Heart left ventricle (tissue), 16 donors: Measurements from ENCODE around the gene ZFAND3. TPM values are rescaled to one million over a fixed set of nuclear protein-coding genes. Genes with fewer than 3 reads are reported as not detected.

Experiments
- ATAC-seq, 4 donors: fragments of 200-7000 bp; cut with Tn5 transposase; one replicate each; pipeline ENCODE4 v1.9.1; 2020 to 2022; ENCODE audit warnings: moderate library complexity in 4 of 4, mild to moderate bottlenecking in 3 of 4, moderate number of reproducible peaks in 1 of 4
- DNase-seq, 5 donors: peaks; one replicate each; pipeline ENCODE4 v3.0.0-alpha.2; 2020
- H3K27ac ChIP-seq, 12 donors: fragments of 200-600 bp; sonication (generic) in 4 of 12; one replicate each; pipeline versions ENCODE4 v1.5.0 to v1.8.0; 2016 to 2022; ENCODE audit warnings: mild to moderate bottlenecking in 2 of 12
- H3K27me3 ChIP-seq, 9 donors: fragments of 200-600 bp; sonication (generic) in 2 of 9; one replicate each; pipeline versions ENCODE4 v1.5.1 to v1.8.0; 2016 to 2022; ENCODE audit warnings: mild to moderate bottlenecking in 3 of 9
- H3K36me3 ChIP-seq, 9 donors: fragments of 200-600 bp; sonication (generic) in 2 of 9; one replicate each; pipeline versions ENCODE4 v1.5.0 to v1.8.0; 2018 to 2022; ENCODE audit warnings: mild to moderate bottlenecking in 2 of 9
- H3K4me1 ChIP-seq, 12 donors: fragments of 200-600 bp; sonication (generic) in 4 of 12; one replicate each; pipeline versions ENCODE4 v1.5.0 to v1.8.0; 2016 to 2022; ENCODE audit warnings: mild to moderate bottlenecking in 3 of 12
- H3K4me3 ChIP-seq, 12 donors: fragments of 200-600 bp; sonication (generic) in 4 of 12; one replicate each; pipeline versions ENCODE4 v1.5.0 to v1.8.0; 2017 to 2022; ENCODE audit warnings: mild to moderate bottlenecking in 9 of 12, moderate library complexity in 4 of 12
- H3K9me3 ChIP-seq, 12 donors: fragments of 200-600 bp; sonication (generic) in 4 of 12; one replicate each; pipeline versions ENCODE4 v1.5.0 to v1.8.0; 2016 to 2022; ENCODE audit warnings: mild to moderate bottlenecking in 1 of 12
- CTCF ChIP-seq, 12 donors: fragments of 200-600 bp; sonication (generic) in 4 of 12; IDR thresholded peaks; one replicate each; pipeline versions ENCODE4 v1.5.0 to v1.8.0; 2018 to 2022; ENCODE audit warnings: antibody characterized with exemption in 12 of 12, mild to moderate bottlenecking in 5 of 12
- POLR2A ChIP-seq, 2 donors: fragments of 450-650 bp; IDR thresholded peaks; one replicate each; pipeline ENCODE4 v1.6.1; 2017; ENCODE audit warnings: antibody characterized with exemption in 2 of 2, mild to moderate bottlenecking in 2 of 2, moderate library complexity in 2 of 2
- WGBS, 4 donors: extraction: QIAGEN DNeasy Blood & Tissue Kit in 2 of 4; methylation state at CpG; one replicate each; pipeline versions ENCODE4 v1.1.5 to v1.1.7; 2013 to 2018; 5-methylcytosine and 5-hydroxymethylcytosine counted together
- intact Hi-C, 10 donors: fragments of 100-400 bp; cut with DNase I; formaldehyde crosslinking; loops; one replicate each; pipeline versions ENCODE4 v1.11.1 to v1.14.2; 2022
- polyA plus RNA-seq, 2 donors: library from polyadenylated mRNA; stranded (reverse); fragments of 200-250 nt; gene quantifications; one replicate each; pipeline ENCODE4 v1.2.3, GENCODE V29; 2013
- total RNA-seq, 9 donors: library from RNA; depleted of rRNA in 2 of 9; stranded (reverse); fragments of >200 nt in 2 of 9; fragmentation: NEBNext Ultra II Directional in 3 of 9; extraction: Animal tissue kit (Norgen Biotek cat#: 25700) in 3 of 9; gene quantifications; one replicate each; pipeline versions ENCODE4 v1.1.0 to v1.2.4, GENCODE V29; 2016 to 2023
- donor health status: ischemic (EF 13 %, LVEDD 7.1; RV severe dilation, severe dysfunction).
- donor health status: healthy with polysubstance abuse.
- donor health status: DM: no; HTN: yes; CAD: no.
- donor health status: DM: no; HTN: no; CAD: no.
- donor health status: ischemic (EF 25% LVEDD 6.9; RV normal size, moderate dysfunction).
- donor health status: ischemic (EF 25% LVEDD 5.7; RV mildly dilated, moderate dysfunction).
- donor health status: healthy.
- donor health status: DM: yes; HTN: yes; CAD: no.
- donor health status: ischemic (EF 35%, LVEDD 5.7; RV mildly dilated, moderate dysfunction).
- donor health status: nonischemic (EF 11% LVEDD 7.7; RV severe dilation, severe dysfunction).
- donor health status: DM: yes; HTN: yes; CAD: no.
- donor health status: PGD.
- donor health status: ischemic (EF 29% LVEDD 5.4; RV normal size, mild dysfunction).
- donor health status: nonischemic (EF 23%, LVEDD 6.1; RV moderate dilation, normal function).

The ZFAND3 gene
- total and polyA plus RNA-seq, 11 donors, result 29.1 to 114 (median 88.2) TPM

GRCh38 chr6:37972994-37973757 lies 153.6 kb downstream of the ZFAND3 start:
- H3K36me3 ChIP-seq, result no peaks in the 10 kb centered on the region
- H3K27me3 ChIP-seq, result no peaks in the 10 kb centered on the region
- DNase-seq (no peak), ATAC-seq (no peak)
- intact Hi-C loops, result no loop called here
- no peak overlapping the region for H3K4me3 ChIP-seq
- WGBS, 4 donors, result 85 to 92% (median 89%) methylated on average over 1 of the region's 1 CpG
- peaks cover 0 to 22% (median 9%) of the 10 kb centered on the region in 12 donors for H3K9me3 ChIP-seq
- H3K4me1 ChIP-seq, result peaks cover 0 to 28% (median 1%) of the 10 kb centered on the region in 12 donors
- H3K27ac ChIP-seq, result no peak overlapping the region
- no peak for TF ChIP-seq CTCF (IDR thresholded peaks at IDR 0.05)
- no peak for TF ChIP-seq POLR2A (IDR thresholded peaks at IDR 0.05)

GRCh38 chr6:37974381-37974780 lies 154.9 kb downstream of the ZFAND3 start:
- H3K27me3 ChIP-seq, result no peaks in the 10 kb centered on the region
- WGBS, 4 donors, result 97 to 100% (median 100%) methylated on average over 4 of the region's 4 CpGs
- no peak for DNase-seq
- TF ChIP-seq POLR2A (IDR thresholded peaks at IDR 0.05) (no peak), CTCF (IDR thresholded peaks at IDR 0.05) (no peak)
- no peak for ATAC-seq
- H3K36me3 ChIP-seq, result no peaks in the 10 kb centered on the region
- intact Hi-C loops, result no loop called here
- H3K27ac ChIP-seq, result no peak overlapping the region
- H3K4me1 ChIP-seq, result peaks cover 0 to 37% (median 2%) of the 10 kb centered on the region in 12 donors
- no peak overlapping the region for H3K4me3 ChIP-seq
- H3K9me3 ChIP-seq, result peaks cover 0 to 22% (median 9%) of the 10 kb centered on the region in 12 donors

GRCh38 chr6:37974943-37975342 lies 155.4 kb downstream of the ZFAND3 start:
- peaks cover 0 to 22% (median 9%) of the 10 kb centered on the region in 12 donors for H3K9me3 ChIP-seq
- H3K4me1 ChIP-seq, result peaks cover 0 to 37% (median 7%) of the 10 kb centered on the region in 12 donors
- DNase-seq (no peak), ATAC-seq (no peak)
- WGBS, 4 donors, result 89 to 95% (median 92%) methylated on average over 1 of the region's 1 CpG
- no peak overlapping the region for H3K27ac ChIP-seq
- TF ChIP-seq POLR2A (IDR thresholded peaks at IDR 0.05), result no peak
- TF ChIP-seq CTCF (IDR thresholded peaks at IDR 0.05), result no peak
- H3K27me3 ChIP-seq, result no peaks in the 10 kb centered on the region
- intact Hi-C loops, result no loop called here
- H3K36me3 ChIP-seq, result no peaks in the 10 kb centered on the region
- H3K4me3 ChIP-seq, result no peak overlapping the region

GRCh38 chr6:37977715-37978114 lies 158.2 kb downstream of the ZFAND3 start:
- Histone ChIP-seq H3K27me3 (no peaks in the 10 kb centered on the region), H3K9me3 (peaks cover 0 to 22% (median 9%) of the 10 kb centered on the region in 12 donors), H3K4me3 (no peak overlapping the region), H3K4me1 (peaks cover 0 to 37% (median 23%) of the 10 kb centered on the region in 12 donors), H3K27ac (no peak overlapping the region), H3K36me3 (no peaks in the 10 kb centered on the region)
- DNase-seq (no peak), ATAC-seq (no peak)
- TF ChIP-seq CTCF (IDR thresholded peaks at IDR 0.05), result no peak
- TF ChIP-seq POLR2A (IDR thresholded peaks at IDR 0.05), result no peak
- intact Hi-C loops, result no loop called here
- 52 to 95% (median 92%) methylated on average over 3 of the region's 3 CpGs for WGBS, 4 donors
